MM.1S (cell line): ENCODE data around the gene WNT5A.

Experiments
- CTCF ChIP-seq: fragments of 300-600 bp; sonication (generic); IDR thresholded peaks from 2 replicates; pipeline ENCODE4 v1.5.1; 2016; ENCODE audit warnings: antibody characterized with exemption, low read length, mixed read lengths
- EZH2 ChIP-seq: fragments of 300-600 bp; sonication (generic); optimal IDR thresholded peaks from 2 replicates; pipeline ENCODE3; 2017; ENCODE audit warnings: low read depth, mild to moderate bottlenecking, antibody characterized with exemption, low read length, mixed read lengths

DNA sequence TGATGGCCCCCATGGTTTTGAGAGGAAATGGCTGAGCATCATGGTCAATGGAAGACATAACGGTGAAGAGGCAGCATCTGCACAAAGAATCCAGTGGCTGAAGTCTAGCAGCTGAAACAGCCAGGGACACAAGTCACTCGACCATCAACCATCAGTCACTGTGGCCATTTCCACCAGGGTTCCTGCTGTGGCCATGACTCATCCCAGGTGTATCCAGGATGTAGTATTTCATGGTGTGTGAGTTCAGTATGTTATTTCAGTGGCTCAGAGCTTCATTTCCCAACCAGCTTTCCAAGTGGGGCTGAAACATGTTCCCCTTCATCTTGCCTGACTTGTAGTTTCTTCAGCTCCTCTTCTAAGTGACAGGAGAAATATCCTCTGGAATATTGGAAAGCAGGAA, 47.8 kb upstream of the WNT5A start:
- no peak for TF ChIP-seq CTCF
- no peak for TF ChIP-seq EZH2
